Activated CD4-positive, alpha-beta T cell treated with anti-CD3 and anti-CD28 coated beads, Interleukin-2, amount 50 U/mL, for 4 hours (primary cell): ENCODE data around the gene HAPLN3.
A peak's percentile ranks its signal among the peaks of the same experiment; 100 is the strongest.
"Not testable (repeated sequence)": the region's sequence is repeated elsewhere in the genome, so short reads cannot be mapped to it uniquely, and the experiment has no call there.

Source experiments
- DNase-seq, 2 experiments: peaks; one replicate each; pipeline ENCODE4 v3.0.0-alpha.2; 2020

HAPLN3 gene

DNA sequence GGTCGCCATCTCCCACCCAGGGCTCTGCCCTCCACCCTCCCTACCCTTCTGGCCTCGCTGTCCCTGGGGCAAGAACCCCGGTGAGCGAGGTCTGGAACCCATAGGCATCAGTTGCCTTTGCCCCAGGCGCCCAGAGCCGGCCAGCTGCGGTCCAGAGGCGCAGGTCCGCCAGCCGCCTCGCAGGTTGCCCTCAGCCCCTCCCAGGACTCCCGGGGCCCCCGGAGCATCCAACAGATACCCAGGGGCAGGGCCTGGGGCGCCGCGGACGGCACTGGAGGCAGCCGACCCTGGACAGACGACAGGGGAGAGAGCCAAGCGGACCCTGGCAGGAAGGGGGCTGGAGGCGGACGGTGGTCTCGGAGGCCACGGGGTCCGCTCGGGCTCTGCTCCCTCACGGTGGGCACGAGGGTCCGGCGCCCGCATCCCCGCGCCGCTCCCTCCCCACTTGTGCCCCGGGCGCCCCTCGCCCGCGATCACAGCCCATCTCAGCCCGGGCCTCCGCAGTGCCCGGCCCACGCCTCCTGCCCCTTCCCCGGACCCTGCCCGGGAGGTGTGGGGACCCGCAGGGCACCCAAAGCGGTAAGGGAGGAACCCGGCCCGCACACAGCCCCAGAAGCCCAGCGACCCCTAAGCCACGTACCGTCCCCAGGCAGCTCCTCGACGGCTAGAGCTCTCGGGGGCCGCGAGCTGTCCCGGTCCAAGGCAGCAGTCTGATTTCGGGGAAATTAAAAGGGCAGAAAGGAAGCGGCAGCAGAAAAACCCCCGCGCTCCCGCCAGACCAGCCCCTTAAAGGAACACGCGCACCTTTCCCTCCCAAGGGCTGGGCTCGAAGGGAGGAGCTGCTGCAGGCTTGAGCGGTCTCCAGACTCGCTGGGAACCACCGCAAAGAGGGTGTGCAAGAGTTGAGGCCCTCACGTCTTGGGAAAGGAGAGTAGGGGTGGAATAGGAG is at the start of gene HAPLN3:
TSS of gene HAPLN3 (minus strand) at position 726 of the 949 bp plus-strand sequence. CDS start 8,246 bp downstream, outside the sequence.
- DNase-seq = peak; percentile 61 to 64

- no peak for DNase-seq
Measured at GRCh38 chr15:88940110-88940675, 44.8 kb upstream of the HAPLN3 start.

DNA sequence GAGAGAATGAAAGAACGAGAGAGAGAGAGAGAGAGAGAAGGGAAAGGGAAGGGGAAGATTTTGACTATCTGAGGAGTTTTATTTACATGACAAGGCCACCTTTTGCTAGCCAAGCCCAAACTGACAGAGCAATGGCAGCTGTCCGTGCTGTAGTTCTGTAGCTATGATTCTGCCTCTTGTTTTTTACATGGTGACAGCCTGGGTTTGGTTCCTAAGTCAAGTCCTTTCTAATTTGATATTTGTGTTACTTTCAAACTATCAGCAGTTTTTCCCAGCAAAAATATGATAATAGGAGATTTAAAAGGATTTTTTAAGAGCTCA is 44.1 kb upstream of the HAPLN3 start:
- no peak for DNase-seq

- no peak for DNase-seq
Measured at GRCh38 chr15:88938802-88939485, 43.6 kb upstream of the HAPLN3 start.

DNA sequence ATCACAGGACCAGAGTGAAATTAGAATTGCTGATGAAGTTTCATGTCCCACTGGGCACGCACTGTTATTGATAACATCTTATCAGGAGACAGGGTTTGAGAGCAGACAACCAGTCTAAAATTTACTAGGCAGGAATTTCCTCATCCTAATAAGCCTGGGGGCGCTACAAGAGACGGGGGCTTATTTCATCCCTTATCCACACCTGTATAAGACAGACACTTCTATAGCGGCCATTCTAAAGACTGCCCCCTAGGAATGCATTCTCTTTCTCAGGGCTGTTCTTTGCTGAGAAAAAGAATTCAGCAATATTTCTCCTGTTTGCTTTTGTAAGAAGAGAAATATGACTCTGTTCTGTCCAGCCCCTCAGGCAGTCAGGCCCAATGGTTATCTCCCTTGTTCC is 39.1 kb upstream of the HAPLN3 start:
- not testable (repeated sequence) for DNase-seq

DNA sequence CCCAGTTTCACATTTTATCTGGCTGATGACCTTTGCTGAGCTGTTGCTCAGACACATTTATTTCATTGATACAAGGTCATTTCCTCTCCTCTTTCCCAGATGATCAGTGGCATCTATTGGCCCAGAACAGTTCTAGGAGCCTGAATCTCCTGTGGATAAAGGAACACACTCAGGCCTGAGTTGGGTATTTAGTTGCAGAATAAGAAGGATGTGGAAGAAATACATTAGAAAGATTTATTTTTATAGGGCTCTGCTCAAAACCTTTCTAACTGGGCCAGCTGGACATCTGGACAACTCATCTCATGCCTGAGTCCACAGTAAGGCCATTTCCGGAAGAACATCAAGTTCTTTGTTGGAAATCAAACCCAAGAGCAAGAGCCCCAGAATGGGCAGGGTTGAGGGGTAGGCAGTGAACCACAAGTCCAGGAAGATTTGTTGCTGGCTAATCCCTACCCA is 37.6 kb upstream of the HAPLN3 start:
- no peak for DNase-seq

- no peak for DNase-seq
Measured at GRCh38 chr15:88932271-88932874, 37.0 kb upstream of the HAPLN3 start.

DNA sequence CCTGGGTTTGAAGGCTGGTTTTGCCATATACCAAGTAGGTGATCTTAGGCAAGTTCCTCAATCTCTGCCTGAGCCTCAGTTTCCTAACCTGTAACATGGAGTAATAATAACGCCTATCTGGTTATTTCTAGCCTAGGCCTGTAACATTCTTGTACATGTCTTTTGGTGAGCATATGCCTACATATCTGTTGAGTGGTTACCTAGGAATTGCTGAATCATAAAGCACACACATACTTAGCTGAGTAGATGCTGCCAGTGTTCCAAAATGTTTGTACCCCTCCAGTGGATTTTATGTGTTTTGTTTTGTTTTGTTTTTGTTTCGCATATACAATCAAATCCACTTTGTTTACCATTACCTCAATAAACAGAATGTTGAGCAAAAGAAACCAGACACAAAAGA is 35.2 kb upstream of the HAPLN3 start:
- DNase-seq = no peak

- not testable (repeated sequence) for DNase-seq
Measured at GRCh38 chr15:88929358-88930098, 34.2 kb upstream of the HAPLN3 start.

DNA sequence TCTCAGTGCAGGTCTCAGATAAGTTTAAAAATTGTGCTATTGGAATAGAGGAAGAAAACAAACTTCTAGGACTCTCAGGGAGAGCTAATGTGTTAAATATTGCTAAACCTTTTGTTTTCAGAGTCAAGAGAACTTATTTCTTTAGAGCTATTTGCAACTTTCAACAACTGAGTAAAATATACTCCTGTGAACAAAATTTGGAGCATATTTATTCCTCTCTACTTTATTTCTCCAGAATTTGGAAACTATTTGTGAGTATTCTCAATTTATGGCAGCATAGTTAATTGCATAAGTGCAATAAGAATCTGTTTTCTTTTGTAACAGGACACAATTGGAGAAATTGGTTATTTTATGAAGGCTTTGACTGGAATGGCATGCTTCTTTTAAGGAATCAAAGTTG is 32.8 kb upstream of the HAPLN3 start:
- DNase-seq = not testable (repeated sequence)

DNA sequence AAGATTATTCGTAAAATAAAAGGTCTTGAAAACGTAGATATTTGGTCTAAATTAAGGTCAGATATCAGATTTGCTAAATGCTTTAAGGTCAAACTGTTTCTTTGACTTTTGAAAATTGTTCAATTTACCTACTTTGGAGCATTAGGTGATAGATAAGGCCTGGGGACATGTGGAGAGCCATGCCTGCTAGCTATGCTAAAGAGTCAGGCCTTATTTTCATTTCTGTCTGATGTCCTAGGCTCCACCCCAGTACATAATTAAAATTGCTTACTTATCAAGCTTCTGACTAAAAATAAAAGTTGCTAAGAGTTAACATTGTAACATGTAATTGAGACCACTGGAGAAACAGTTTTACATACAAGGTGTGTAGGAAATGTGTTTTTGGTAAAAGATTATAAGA is 30.3 kb upstream of the HAPLN3 start:
- not testable (repeated sequence) for DNase-seq

DNA sequence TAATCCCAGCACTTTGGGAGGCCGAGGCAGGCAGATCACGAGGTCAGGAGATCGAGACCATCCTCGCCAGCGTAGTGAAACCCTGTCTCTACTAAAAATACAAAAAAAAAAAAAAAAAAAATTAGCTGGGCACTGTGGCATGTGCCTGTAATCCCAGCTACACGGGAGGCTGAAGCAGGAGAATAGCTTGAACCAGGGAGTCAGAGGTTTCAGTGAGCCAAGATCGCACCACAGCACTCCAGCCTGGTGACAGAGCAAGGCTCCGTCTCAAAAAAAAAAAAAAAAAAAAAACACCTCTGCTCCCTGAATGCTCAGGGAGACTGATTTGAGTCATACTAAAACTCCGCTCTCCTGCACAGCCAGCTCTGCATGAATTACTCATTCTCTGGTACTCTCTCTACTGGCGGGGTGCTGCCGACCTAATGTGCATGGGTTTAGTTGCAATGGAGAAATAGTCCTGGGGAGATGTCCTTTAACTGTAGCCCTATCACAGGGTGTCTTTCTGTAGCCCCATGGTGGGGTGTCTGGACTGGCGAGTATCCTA is 25.6 kb upstream of the HAPLN3 start:
- not testable (repeated sequence) for DNase-seq

DNA sequence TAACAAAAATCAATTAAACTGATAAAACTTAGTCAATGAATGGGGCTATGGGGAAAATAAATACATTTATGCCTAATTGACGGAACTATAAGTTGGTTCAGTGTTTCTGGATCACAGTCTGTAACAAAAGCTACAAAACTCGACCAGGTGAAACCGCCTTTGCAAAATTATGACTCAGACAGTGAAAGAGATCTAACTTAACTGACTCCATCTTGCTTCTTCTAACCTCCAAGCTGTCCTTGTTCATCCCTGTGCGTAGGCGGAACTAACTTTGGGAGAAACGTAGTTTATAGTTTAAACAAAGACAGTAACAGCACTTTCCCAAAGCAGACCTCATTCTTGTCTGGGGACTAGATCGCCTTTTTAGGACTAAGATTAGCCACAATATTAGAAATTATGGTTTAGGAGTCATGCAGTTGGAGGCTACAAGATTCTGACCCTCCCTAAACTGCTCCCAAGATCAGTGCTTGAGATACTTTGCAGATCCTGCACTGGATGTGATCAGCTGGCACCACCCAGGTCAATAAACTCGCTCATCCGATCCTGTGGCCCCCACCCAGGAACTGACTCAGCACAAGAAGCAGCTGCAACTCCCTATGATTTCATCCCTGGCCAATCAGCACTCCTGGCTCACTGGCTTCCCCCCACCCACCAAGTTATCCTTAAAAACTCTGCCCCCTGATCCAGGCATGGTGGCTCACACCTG is 25.0 kb upstream of the HAPLN3 start:
- no peak for DNase-seq

DNA sequence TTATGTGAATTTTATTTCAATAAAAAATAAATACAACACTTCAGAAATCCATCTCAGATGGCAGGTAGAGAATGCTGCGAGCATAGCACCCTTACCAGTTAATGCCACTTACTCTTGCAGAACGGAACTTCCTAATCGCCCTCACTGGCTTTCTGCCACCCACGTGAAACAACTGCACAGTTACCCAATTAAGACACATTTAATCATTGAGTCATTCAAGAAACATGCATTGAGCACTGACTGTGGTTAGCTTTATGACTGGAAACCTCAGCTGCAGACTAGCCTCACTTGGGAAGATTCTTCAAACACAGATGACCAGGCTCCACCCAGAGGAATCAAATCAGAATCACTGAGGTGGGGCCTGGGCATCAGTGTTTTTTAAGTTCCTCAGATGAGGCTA is 23.4 kb upstream of the HAPLN3 start:
- no peak for DNase-seq

GRCh38 chr15:88917760-88918159 is 22.4 kb upstream of the HAPLN3 start:
- no peak for DNase-seq

GRCh38 chr15:88915354-88915753 is 20.0 kb upstream of the HAPLN3 start:
- DNase-seq = no peak

- DNase-seq = no peak
Measured at GRCh38 chr15:88913850-88914169, 18.5 kb upstream of the HAPLN3 start.

- peak; percentile 60 to 62 for DNase-seq
Measured at GRCh38 chr15:88913017-88913849, 17.9 kb upstream of the HAPLN3 start, which contains the start of gene MFGE8. Gene MFGE8 (minus strand): TSS chr15:88913379. CDS start chr15:88913319, 60 bp downstream.

- no peak for DNase-seq
Measured at GRCh38 chr15:88912500-88912921, 17.2 kb upstream of the HAPLN3 start.

DNA sequence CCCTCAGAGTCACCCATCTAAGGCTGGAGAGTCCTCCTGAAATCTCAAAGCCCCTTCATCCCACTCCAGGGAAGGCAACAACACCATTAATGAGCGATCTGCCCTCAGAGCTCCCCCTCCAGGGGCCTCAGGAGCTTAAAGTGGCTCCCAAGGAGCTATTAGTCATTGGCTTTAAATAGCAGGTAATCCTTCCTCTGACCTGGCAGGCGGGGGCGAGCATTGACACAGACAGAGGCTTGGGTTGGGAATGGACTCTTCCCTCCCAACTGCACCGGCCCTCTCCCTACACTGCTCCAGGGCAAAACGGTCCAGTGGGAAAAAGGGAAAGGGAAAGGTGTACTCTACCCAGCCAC is 16.4 kb upstream of the HAPLN3 start:
- DNase-seq = no peak
